ENCODE measurements around the gene CCDC137.

Gene CCDC137

GRCh38 chr17:81688616-81689015 is 22.1 kb downstream of the CCDC137 start:
- no peak for TF ChIP-seq CTCF (conservative IDR thresholded peaks at IDR 0.05)
- no peak for TF ChIP-seq ZFX (IDR thresholded peaks at IDR 0.05)
- no peak overlapping the region for H3K27ac ChIP-seq

GRCh38 chr17:81690066-81690465 is 23.5 kb downstream of the CCDC137 start:
- no peak overlapping the region for H3K27ac ChIP-seq
- TF ChIP-seq ZFX (IDR thresholded peaks at IDR 0.05) (no peak), CTCF (conservative IDR thresholded peaks at IDR 0.05) (no peak)

DNA sequence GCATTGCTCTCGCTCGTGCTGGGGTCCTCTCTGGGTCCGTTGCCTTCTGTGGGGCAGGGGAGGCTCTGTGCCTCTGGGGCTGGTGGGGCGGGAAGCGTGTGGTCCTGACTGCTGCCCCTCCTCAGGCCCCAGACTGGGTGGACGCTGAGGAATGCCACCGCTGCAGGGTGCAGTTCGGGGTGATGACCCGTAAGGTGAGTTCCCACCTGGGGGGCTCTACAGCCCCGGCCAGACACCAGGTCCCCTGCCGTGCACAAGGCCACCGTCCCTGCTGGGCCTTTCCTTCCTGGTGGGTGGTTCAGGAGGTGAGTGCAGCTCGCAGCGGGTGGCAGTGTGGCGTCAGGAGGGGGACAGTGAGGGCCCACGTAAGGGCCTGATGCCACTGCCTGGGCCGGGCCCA is 24.0 kb downstream of the CCDC137 start:
- TF ChIP-seq CTCF (conservative IDR thresholded peaks at IDR 0.05) (no peak), ZFX (IDR thresholded peaks at IDR 0.05) (no peak)
- no peak overlapping the region for H3K27ac ChIP-seq

DNA sequence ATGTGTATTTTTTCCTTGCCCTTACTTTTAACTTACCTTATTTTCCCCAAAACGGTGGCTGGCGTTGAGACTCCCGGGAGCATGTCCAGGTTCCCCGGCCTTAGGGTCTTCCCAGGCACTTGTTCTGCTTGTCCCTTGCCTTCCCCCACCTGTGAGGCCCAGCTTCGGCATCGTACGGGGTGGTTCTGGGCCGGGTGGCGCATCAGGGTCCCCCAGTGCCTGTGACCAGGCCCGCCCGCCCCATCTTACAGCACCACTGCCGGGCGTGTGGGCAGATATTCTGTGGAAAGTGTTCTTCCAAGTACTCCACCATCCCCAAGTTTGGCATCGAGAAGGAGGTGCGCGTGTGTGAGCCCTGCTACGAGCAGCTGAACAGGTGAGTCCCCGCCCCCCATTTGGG is 24.7 kb downstream of the CCDC137 start:
- H3K27ac ChIP-seq = no peak overlapping the region
- TF ChIP-seq CTCF (conservative IDR thresholded peaks at IDR 0.05) (no peak), ZFX (IDR thresholded peaks at IDR 0.05) (no peak)

GRCh38 chr17:81691608-81692007 is 25.1 kb downstream of the CCDC137 start:
- H3K27ac ChIP-seq = no peak overlapping the region
- TF ChIP-seq CTCF (conservative IDR thresholded peaks at IDR 0.05) (no peak), ZFX (IDR thresholded peaks at IDR 0.05) (no peak)

DNA sequence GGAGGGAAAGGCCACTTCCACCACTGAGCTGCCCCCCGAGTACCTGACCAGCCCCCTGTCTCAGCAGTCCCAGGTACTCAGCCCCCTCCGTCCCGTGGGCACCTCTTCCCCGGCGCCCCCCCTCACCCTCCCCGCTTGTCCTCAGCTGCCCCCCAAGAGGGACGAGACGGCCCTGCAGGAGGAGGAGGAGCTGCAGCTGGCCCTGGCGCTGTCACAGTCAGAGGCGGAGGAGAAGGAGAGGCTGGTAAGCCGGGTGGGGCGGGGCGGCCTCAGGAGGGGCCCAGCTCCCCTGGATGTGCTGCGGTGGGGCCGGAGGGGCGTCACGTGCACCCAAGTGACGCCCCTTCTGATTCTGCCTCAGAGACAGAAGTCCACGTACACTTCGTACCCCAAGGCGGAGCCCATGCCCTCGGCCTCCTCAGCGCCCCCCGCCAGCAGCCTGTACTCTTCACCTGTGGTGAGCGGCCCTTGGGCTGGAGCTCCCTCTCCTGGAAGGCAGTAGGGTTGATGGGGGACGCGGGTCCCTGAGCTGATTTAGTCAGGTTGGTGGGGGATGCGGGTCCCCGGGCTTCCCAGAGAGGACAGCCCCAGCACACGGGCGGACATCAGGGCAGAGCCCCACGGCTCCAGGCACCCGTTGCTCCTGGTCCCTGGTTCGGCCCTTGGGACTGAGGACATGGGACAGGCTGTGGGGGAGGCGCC is 27.1 kb downstream of the CCDC137 start:
- TF ChIP-seq ZFX (IDR thresholded peaks at IDR 0.05) (no peak), CTCF (conservative IDR thresholded peaks at IDR 0.05) (no peak)
- no peak overlapping the region for H3K27ac ChIP-seq

DNA sequence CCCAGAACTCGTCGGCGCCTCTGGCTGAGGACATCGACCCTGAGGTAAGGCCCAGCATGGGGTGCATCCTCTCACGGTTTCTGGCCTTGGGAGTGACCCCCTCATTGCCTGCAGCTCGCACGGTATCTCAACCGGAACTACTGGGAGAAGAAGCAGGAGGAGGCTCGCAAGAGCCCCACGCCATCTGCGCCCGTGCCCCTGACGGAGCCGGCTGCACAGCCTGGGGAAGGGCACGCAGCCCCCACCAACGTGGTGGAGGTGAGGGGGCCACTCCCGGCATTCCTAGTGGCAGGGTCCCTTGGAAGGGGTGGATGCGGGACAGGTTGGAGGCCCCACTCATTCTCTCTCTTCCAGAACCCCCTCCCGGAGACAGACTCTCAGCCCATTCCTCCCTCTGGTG is 28.3 kb downstream of the CCDC137 start:
- no peak overlapping the region for H3K27ac ChIP-seq
- TF ChIP-seq ZFX (IDR thresholded peaks at IDR 0.05) (no peak), CTCF (conservative IDR thresholded peaks at IDR 0.05) (no peak)
